ENCODE results near the gene MYMX.

MYMX gene

GRCh38 chr6:44250718-44251123 is 34.0 kb downstream of the MYMX start:
- no peak for DNase-seq (ENCODE audit: low read depth in 2 of 2)

DNA sequence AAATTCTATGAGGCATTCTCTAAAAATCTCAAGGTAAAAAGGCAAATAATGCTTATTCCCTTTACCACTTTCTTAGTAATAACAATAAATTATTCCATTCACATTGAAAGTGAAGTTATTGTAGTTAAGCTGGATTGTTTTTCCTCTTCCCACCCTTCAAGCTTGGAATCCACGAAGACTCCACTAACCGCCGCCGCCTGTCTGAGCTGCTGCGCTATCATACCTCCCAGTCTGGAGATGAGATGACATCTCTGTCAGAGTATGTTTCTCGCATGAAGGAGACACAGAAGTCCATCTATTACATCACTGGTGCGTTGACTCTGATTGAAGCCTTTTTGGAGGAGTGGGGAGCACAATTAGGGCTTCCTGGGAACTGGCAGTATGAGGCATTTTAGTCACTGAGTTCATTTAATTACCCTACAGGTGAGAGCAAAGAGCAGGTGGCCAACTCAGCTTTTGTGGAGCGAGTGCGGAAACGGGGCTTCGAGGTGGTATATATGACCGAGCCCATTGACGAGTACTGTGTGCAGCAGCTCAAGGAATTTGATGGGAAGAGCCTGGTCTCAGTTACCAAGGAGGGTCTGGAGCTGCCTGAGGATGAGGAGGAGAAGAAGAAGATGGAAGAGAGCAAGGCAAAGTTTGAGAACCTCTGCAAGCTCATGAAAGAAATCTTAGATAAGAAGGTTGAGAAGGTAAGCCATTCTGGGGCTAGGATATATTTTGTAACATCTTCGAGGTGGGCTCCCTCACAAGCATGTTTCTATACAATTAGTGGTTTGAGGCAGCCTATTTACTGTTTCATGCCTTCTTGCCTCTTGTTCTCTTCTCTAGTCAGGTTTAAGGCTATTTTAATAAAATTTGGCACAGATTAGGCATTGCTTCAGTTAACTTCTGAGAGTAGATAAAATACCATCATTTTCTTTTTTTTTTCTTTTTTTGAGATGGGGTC is 35.1 kb downstream of the MYMX start:
- no peak for DNase-seq (ENCODE audit: low read depth in 2 of 2)

- peak; percentile 53 to 59 for DNase-seq (ENCODE audit: low read depth in 2 of 2)
Observed at GRCh38 chr6:44253307-44254101, 36.8 kb downstream of the MYMX start.

DNA sequence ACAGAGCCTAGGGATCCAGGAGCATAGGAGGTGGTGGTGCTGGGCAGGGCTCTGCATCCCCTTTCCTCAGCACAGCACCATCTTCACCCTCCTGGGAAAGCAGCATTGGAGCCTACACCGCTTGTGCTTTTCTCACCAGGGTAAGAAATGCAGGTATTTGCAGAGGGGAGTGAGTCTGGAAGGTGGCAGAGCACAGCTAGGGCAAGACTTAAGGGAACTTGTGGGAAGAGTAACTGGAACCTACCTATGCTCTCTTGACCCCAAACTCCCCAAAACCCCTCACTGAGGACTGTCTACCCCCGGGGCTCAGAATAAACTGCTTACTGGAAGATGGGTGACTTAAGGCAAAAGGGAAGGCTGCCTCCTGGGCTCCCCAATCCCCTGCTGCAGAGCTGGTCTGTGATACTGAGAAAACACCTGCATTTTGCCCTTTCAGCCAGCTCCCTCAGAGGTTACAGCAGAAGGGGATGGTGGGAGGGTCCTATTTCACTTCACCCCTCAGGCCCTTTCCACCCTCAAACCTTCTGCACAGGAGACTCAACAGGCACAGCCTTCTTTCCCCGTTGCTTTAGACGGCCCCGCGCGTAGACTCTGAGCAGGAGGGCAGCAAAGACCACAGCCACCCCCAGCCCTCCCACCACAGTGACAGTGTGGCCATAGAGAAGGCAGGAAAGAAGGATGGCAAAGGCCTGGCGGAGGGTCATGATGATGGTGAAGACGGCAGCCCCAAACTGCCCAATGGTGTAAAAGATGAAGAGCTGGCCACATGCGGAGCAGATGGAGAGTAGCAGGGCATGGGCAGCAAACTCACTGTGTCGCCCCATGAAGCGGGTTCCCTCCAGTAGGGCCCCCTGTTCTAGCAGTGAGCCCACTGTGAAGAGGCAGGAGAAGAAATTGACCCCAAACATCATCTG is 37.7 kb downstream of the MYMX start:
- peak in 1 of 2 donors; percentile 23 for DNase-seq (ENCODE audit: low read depth in 2 of 2)

- DNase-seq (ENCODE audit: low read depth in 2 of 2): peak; percentile 28 to 39
Observed at GRCh38 chr6:44255105-44255808, 38.5 kb downstream of the MYMX start.

- DNase-seq (ENCODE audit: low read depth in 2 of 2): no peak
Observed at GRCh38 chr6:44255871-44256774, 39.4 kb downstream of the MYMX start.

- DNase-seq (ENCODE audit: low read depth in 2 of 2): peak in 1 of 2 donors; percentile 28
Observed at GRCh38 chr6:44256775-44257024, 40.0 kb downstream of the MYMX start.

GRCh38 chr6:44257025-44257752 is 40.5 kb downstream of the MYMX start, which contains the start of gene SLC35B2:
SLC35B2 (minus strand) TSS chr6:44257528; CDS start chr6:44257410, 118 bp downstream.
- peak; percentile 49 to 52 for DNase-seq (ENCODE audit: low read depth in 2 of 2)

- no peak for DNase-seq (ENCODE audit: low read depth in 2 of 2)
Observed at GRCh38 chr6:44257753-44258324, 41.1 kb downstream of the MYMX start.

GRCh38 chr6:44258325-44258863 is 41.7 kb downstream of the MYMX start:
- DNase-seq (ENCODE audit: low read depth in 2 of 2): no peak

DNA sequence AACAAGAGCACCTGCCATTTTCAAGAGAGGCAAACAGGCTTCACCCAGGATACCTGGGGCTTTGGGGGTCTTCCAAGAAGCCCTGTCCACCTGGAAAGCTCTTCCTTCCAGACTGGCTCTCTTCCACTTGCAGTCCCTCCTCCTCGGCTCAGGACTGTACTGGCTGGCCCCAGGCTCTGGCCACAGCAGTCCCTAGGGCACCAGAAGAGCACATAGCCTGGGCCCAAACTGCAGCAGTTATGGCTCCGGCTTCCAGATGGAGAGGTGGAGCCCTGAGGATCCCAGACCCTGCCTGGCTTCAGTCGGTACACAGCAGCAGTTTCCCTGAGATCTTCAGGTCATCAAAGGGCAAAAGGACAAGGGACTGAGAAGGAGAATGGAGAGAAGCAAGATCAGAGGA is 42.2 kb downstream of the MYMX start:
- no peak for DNase-seq (ENCODE audit: low read depth in 2 of 2)

GRCh38 chr6:44260011-44260410 is 43.3 kb downstream of the MYMX start:
- DNase-seq (ENCODE audit: low read depth in 2 of 2): no peak

DNA sequence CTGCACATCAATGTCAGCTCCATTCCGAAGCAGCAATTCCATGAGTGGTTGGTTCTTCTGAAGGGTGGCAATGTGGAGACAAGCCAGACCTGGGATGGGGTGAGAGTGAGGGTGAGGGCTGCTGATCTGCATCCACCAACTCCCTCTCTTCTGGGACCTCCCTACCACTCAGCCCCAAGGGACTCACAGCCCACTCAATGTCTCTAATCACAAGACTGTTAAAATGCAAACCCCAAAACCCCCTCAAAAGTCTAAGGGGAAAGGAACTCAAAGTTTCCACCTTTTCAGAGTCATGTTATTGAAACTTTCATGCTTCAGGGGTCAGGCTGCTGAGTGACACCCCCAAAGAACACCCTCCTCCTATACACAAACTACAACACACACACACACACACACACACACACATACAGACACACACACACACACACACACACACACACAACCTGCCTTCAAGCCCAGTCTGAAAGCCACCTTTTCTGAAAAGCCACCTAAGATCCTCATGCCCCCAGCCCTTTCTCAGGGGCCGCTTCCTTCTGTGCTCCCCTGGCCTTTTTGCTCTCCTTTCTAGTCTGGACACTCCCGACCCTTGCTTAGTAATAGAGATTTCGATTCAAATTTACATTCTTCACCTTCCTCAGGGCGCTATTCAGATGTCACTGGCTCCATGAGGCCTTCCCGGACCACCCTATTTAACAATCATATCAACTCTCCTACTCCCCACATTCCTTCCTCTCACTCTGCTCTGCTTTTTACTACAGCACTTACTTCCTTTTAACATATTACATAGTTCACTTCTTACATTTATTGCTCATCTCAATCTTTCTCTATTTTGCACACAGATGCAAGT is 43.9 kb downstream of the MYMX start:
- no peak for DNase-seq (ENCODE audit: low read depth in 2 of 2)

GRCh38 chr6:44261581-44261980 is 44.9 kb downstream of the MYMX start:
- no peak for DNase-seq (ENCODE audit: low read depth in 2 of 2)

GRCh38 chr6:44262467-44263353 is 46.0 kb downstream of the MYMX start:
- no peak for DNase-seq (ENCODE audit: low read depth in 2 of 2)

DNA sequence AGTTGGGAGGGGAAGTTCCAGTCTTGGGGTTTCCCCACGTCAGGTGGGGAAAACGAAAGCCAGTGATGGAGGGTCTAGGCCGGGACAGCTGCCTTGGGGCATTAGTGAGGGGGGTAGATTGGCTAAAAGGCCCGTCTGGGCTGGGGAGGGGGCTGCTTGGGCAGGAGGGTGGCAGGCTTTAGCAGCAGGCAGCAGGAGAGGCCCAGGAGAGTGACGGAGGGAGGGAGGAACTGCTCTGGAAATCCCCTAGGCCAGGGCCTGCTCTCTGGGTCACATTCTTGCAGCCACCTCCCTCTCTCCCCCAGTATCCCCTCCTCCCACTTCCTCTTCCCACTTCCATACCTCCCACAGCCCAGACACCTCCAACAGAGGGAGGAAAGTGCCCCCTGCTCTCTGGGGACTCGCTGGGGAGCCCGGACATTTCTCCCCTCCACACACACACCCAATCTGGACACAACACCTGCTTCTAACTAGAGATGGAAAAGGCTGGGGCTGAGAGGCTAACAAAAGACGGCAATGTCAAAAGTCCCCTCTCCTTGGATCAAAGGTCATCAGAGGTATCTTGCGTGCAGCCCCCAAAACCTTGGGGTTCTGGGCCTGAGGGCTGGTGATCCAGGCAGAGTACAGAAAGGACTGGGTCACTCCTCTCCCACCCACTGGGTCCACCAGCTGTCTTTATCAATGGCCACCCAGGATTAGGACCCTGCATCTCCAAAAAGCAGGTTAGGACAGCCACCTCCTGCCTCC is 46.8 kb downstream of the MYMX start:
- no peak for DNase-seq (ENCODE audit: low read depth in 2 of 2)
